Heart left ventricle (tissue), 13 donors: ENCODE data around the gene SMIM14.

Experiments
- CTCF ChIP-seq, 12 donors: fragments of 200-600 bp; sonication (generic) in 4 of 12; IDR thresholded peaks; one replicate each; pipeline versions ENCODE4 v1.5.0 to v1.8.0; 2018 to 2022; ENCODE audit warnings: antibody characterized with exemption in 12 of 12, mild to moderate bottlenecking in 5 of 12
- POLR2A ChIP-seq, 2 donors: fragments of 450-650 bp; IDR thresholded peaks; one replicate each; pipeline ENCODE4 v1.6.1; 2017; ENCODE audit warnings: antibody characterized with exemption in 2 of 2, mild to moderate bottlenecking in 2 of 2, moderate library complexity in 2 of 2
- donor health status: ischemic (EF 13 %, LVEDD 7.1; RV severe dilation, severe dysfunction).
- donor health status: DM: no; HTN: yes; CAD: no.
- donor health status: DM: no; HTN: no; CAD: no.
- donor health status: ischemic (EF 25% LVEDD 6.9; RV normal size, moderate dysfunction).
- donor health status: ischemic (EF 25% LVEDD 5.7; RV mildly dilated, moderate dysfunction).
- donor health status: ischemic (EF 35%, LVEDD 5.7; RV mildly dilated, moderate dysfunction).
- donor health status: nonischemic (EF 11% LVEDD 7.7; RV severe dilation, severe dysfunction).
- donor health status: DM: yes; HTN: yes; CAD: no.
- donor health status: PGD.
- donor health status: ischemic (EF 29% LVEDD 5.4; RV normal size, mild dysfunction).
- donor health status: nonischemic (EF 23%, LVEDD 6.1; RV moderate dilation, normal function).

DNA sequence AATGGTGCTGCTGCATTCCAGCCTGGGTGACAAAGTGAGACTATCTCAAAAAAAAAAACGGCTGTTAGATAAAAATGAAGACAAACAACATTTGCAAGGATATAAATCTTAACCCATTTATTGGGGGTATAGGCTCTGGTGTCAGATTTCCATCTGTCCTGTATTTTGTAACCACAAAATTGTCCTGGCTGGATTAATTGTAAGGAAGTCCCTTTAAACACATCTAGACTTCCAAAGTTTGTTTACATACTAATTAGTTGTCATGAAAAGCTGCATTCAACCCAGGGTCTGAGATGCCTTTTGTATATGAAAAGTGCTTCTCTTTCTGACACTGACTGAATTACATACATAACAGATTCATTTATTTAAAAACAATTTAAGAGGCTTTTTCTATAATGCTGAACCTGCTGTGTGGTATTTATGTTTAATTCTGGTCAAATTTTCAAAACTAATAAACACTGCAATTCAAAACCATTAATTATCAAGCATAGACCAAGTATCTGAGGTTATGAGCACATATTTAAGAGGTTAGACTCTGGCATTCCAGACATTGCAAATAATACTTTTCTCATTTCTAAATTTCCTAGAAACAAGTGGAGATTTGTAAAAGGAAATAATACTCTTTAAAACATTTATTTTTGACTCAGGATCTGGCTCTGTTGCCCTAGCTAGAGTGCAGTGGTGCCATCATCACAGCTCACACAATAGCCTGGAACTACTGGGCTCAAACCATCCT is 93.9 kb downstream of the SMIM14 start:
- TF ChIP-seq CTCF (IDR thresholded peaks at IDR 0.05) (no peak), POLR2A (IDR thresholded peaks at IDR 0.05) (no peak)
